Measurements from ENCODE around the gene HTRA3. TPM values are rescaled to one million over a fixed set of nuclear protein-coding genes. Genes with fewer than 3 reads are reported as not detected.
A peak's percentile ranks its signal among the peaks of the same experiment; 100 is the strongest.

The HTRA3 gene
- total RNA-seq, 1 donor from 2014 or later: 1.6 TPM

- no peak overlapping the region for H3K27ac ChIP-seq
- H3F3A ChIP-seq (ENCODE audit: low read depth): no peaks in the 10 kb centered on the region
- H3K27me3 ChIP-seq: no peaks in the 10 kb centered on the region
- H4K20me1 ChIP-seq (ENCODE audit: low read depth): no peaks in the 10 kb centered on the region
- H2AFZ ChIP-seq (replicated peaks): no peak overlapping the region
- H3K36me3 ChIP-seq: no peaks in the 10 kb centered on the region
- no peak overlapping the region for H3K4me3 ChIP-seq
- no peaks in the 10 kb centered on the region for H3K4me1 ChIP-seq
- no peak overlapping the region for H3K4me2 ChIP-seq
- no peaks in the 10 kb centered on the region for H3K9me3 ChIP-seq (ENCODE audit: low read depth)
- peaks cover 7% of the 10 kb centered on the region for H3K27me3 Mint-ChIP-seq (ENCODE audit: insufficient read depth, low read depth)
- H3K9me3 Mint-ChIP-seq: no peaks in the 10 kb centered on the region
- no peaks in the 10 kb centered on the region for H3K79me2 ChIP-seq (ENCODE audit: low read depth)
- H3K4me1 Mint-ChIP-seq: peaks cover 22% of the 10 kb centered on the region
- no peak for DNase-seq (ENCODE audit: low spot score)
- H3K27ac Mint-ChIP-seq: no peak overlapping the region
- H3K4me3 Mint-ChIP-seq: no peak overlapping the region
- H3K9ac ChIP-seq: no peak overlapping the region
- no peaks in the 10 kb centered on the region for H3K36me3 Mint-ChIP-seq
- no peak for TF ChIP-seq CTCF (IDR thresholded peaks at IDR 0.05)
- TF ChIP-seq EZH2 (IDR thresholded peaks at IDR 0.05): no peak
- no peak for TF ChIP-seq EZH2phosphoT487 (IDR thresholded peaks at IDR 0.05)
These were observed 17.0 kb upstream of the HTRA3 start for GRCh38 chr4:8252301-8253173.

DNA sequence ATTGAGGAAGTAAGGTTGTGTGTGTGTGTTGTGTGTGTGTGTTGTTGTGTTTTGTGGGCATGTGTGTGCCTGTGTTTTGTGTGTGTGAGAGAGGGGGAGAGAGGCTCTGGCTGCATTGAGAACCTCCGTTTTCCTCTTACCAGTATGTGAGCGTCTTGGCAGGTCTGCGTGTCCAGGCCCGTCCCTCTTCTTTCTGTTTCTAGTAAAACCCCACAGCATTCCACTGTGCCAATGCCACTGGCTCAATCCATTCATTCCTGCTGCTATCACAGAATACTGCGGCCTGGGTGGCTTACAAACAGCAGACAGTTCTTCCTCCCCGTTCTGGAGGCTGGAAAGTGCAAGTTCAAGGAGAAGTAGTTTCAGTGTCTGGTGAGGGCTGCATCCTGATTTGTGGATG is 15.5 kb upstream of the HTRA3 start:
- Mint-ChIP-seq H3K27me3 (ENCODE audit: insufficient read depth, low read depth) (peaks cover 7% of the 10 kb centered on the region), H3K27ac (peak overlapping the region; percentile 32), H3K4me1 (peaks cover 25% of the 10 kb centered on the region), H3K4me3 (no peak overlapping the region), H3K9me3 (peaks cover 2% of the 10 kb centered on the region), H3K36me3 (no peaks in the 10 kb centered on the region)
- no peak overlapping the region for H3K4me3 ChIP-seq
- DNase-seq (ENCODE audit: low spot score): no peak
- no peak for TF ChIP-seq CTCF (IDR thresholded peaks at IDR 0.05)
- no peak for TF ChIP-seq EZH2 (IDR thresholded peaks at IDR 0.05)
- TF ChIP-seq EZH2phosphoT487 (IDR thresholded peaks at IDR 0.05): no peak
- H3K36me3 ChIP-seq: no peaks in the 10 kb centered on the region
- H3K27me3 ChIP-seq: no peaks in the 10 kb centered on the region
- H4K20me1 ChIP-seq (ENCODE audit: low read depth): no peaks in the 10 kb centered on the region
- no peaks in the 10 kb centered on the region for H3F3A ChIP-seq (ENCODE audit: low read depth)
- no peaks in the 10 kb centered on the region for H3K9me3 ChIP-seq (ENCODE audit: low read depth)
- no peak overlapping the region for H3K9ac ChIP-seq
- no peaks in the 10 kb centered on the region for H3K79me2 ChIP-seq (ENCODE audit: low read depth)
- no peak overlapping the region for H2AFZ ChIP-seq (replicated peaks)
- no peak overlapping the region for H3K4me2 ChIP-seq
- H3K4me1 ChIP-seq: no peaks in the 10 kb centered on the region
- no peak overlapping the region for H3K27ac ChIP-seq

- no peaks in the 10 kb centered on the region for H3K27me3 ChIP-seq
- TF ChIP-seq EZH2phosphoT487 (IDR thresholded peaks at IDR 0.05) (no peak), CTCF (IDR thresholded peaks at IDR 0.05) (no peak), EZH2 (IDR thresholded peaks at IDR 0.05) (no peak)
- no peak for DNase-seq (ENCODE audit: low spot score)
- Mint-ChIP-seq H3K4me3 (no peak overlapping the region), H3K36me3 (no peaks in the 10 kb centered on the region), H3K27me3 (ENCODE audit: insufficient read depth, low read depth) (peaks cover 3% of the 10 kb centered on the region), H3K9me3 (peaks cover 2% of the 10 kb centered on the region), H3K27ac (peak overlapping the region; percentile 69), H3K4me1 (peaks cover 29% of the 10 kb centered on the region)
- no peaks in the 10 kb centered on the region for H3F3A ChIP-seq (ENCODE audit: low read depth)
- no peak overlapping the region for H2AFZ ChIP-seq (replicated peaks)
- no peaks in the 10 kb centered on the region for H3K36me3 ChIP-seq
- no peak overlapping the region for H3K4me2 ChIP-seq
- no peak overlapping the region for H3K27ac ChIP-seq
- H4K20me1 ChIP-seq (ENCODE audit: low read depth): no peaks in the 10 kb centered on the region
- no peak overlapping the region for H3K9ac ChIP-seq
- no peaks in the 10 kb centered on the region for H3K9me3 ChIP-seq (ENCODE audit: low read depth)
- no peak overlapping the region for H3K4me3 ChIP-seq
- no peaks in the 10 kb centered on the region for H3K79me2 ChIP-seq (ENCODE audit: low read depth)
- no peaks in the 10 kb centered on the region for H3K4me1 ChIP-seq
These were observed 13.7 kb upstream of the HTRA3 start for GRCh38 chr4:8255698-8256441.

Data from neural progenitor cell (in vitro differentiated cells).